SK-N-SH (cell line): ENCODE results near the gene NPR1. TPM values are rescaled to one million over a fixed set of nuclear protein-coding genes. Genes with fewer than 3 reads are reported as not detected.

Experiments used
- CTCF ChIA-PET: fragments of 300-600, 350-600 bp; formaldehyde crosslinking; extraction: SDS; loops from one replicate; lab custom pipeline; 2021; lab: Yijun Ruan, JAX
- POLR2A ChIA-PET: fragments of 350-600 bp; sonication (Branson Sonifier 250); formaldehyde crosslinking; extraction: SDS; loops from one replicate; lab custom pipeline; 2020; ENCODE audit warnings: antibody characterized with exemption, inconsistent platforms; lab: Yijun Ruan, JAX
- DNase-seq: peaks from one replicate; pipeline ENCODE4 v3.0.0; 2012
- H2AFZ ChIP-seq: fragments of 200-600 bp; sonication (generic); 2 replicates; pipeline ENCODE4 v1.8.1; 2016; ENCODE audit warnings: antibody characterized with exemption, mild to moderate bottlenecking, low read depth
- H3F3A ChIP-seq: fragments of 200-600 bp; sonication (generic); replicated peaks from 2 replicates; pipeline ENCODE3; 2016; ENCODE audit warnings: antibody characterized with exemption, mild to moderate bottlenecking; ENCODE audit not compliant: insufficient read depth
- H3K27ac ChIP-seq, 2 experiments: fragments of 200-500 bp in 1 of 2; fragments of 200-600 bp in 1 of 2; sonication (Bioruptor generic) in 1 of 2; sonication (generic), shearing (Covaris generic) in 1 of 2; 2 replicates each; pipeline versions ENCODE4 v1.5.1 to v1.6.1; 2014 to 2016; ENCODE audit warnings: low read depth in 2 of 2, inconsistent platforms in 1 of 2, low read length in 1 of 2, mild to moderate bottlenecking in 1 of 2, mixed read lengths in 1 of 2
- H3K27me3 ChIP-seq: fragments of 200-600 bp; sonication (generic), shearing (Covaris generic); 2 replicates; pipeline ENCODE4 v1.6.1; 2016; ENCODE audit warnings: mixed run types; ENCODE audit not compliant: insufficient read depth
- H3K36me3 ChIP-seq, 2 experiments: fragments of 200-500 bp in 1 of 2; fragments of 200-600 bp in 1 of 2; sonication (Bioruptor generic) in 1 of 2; sonication (generic) in 1 of 2; replicated peaks in 1 of 2; 2 replicates each; pipeline versions ENCODE3 to v1.5.1; 2014 to 2016; ENCODE audit warnings: low read length in 1 of 2, mild to moderate bottlenecking in 1 of 2; ENCODE audit not compliant: insufficient read depth in 2 of 2, control insufficient read depth in 1 of 2
- H3K4me1 ChIP-seq, 2 experiments: fragments of 200-500 bp in 1 of 2; fragments of 200-600 bp in 1 of 2; sonication (Bioruptor generic) in 1 of 2; sonication (generic), shearing (Covaris generic) in 1 of 2; 2 replicates each; pipeline versions ENCODE4 v1.5.1 to v1.6.1; 2014 to 2016; ENCODE audit warnings: low read depth in 1 of 2, low read length in 1 of 2, mixed run types in 1 of 2; ENCODE audit not compliant: insufficient read depth in 2 of 2, control insufficient read depth in 1 of 2
- H3K4me2 ChIP-seq: fragments of 200-600 bp; sonication (generic), shearing (Covaris generic); 2 replicates; pipeline ENCODE4 v1.6.1; 2017; ENCODE audit warnings: mixed run types
- H3K4me3 ChIP-seq, 2 experiments: fragments of 200-500 bp in 1 of 2; fragments of 200-600 bp in 1 of 2; sonication (Bioruptor generic) in 1 of 2; sonication (generic), shearing (Covaris generic) in 1 of 2; 2 replicates each; pipeline versions ENCODE4 v1.5.1 to v1.8.1; 2014 to 2016; ENCODE audit warnings: low read depth in 2 of 2, inconsistent platforms in 1 of 2, low read length in 1 of 2, mild to moderate bottlenecking in 1 of 2, mixed read lengths in 1 of 2, moderate library complexity in 1 of 2
- H3K79me2 ChIP-seq: fragments of 200-600 bp; sonication (generic); 2 replicates; pipeline ENCODE4 v1.8.1; 2017; ENCODE audit warnings: mild to moderate bottlenecking; ENCODE audit not compliant: insufficient read depth
- H3K9ac ChIP-seq: fragments of 200-600 bp; sonication (generic); 2 replicates; pipeline ENCODE4 v1.6.1; 2017; ENCODE audit warnings: mixed run types
- H3K9me2 ChIP-seq: fragments of 200-600 bp; sonication (generic); 2 replicates; pipeline ENCODE4 v1.6.1; 2017; ENCODE audit warnings: mixed run types
- H3K9me3 ChIP-seq: fragments of 200-600 bp; sonication (generic); 2 replicates; pipeline ENCODE4 v1.6.1; 2017; ENCODE audit warnings: mixed run types, mild to moderate bottlenecking, moderate library complexity
- H4K20me1 ChIP-seq: fragments of 200-600 bp; sonication (generic); 2 replicates; pipeline ENCODE4 v1.6.1; 2017; ENCODE audit warnings: mild to moderate bottlenecking, mixed run types; ENCODE audit not compliant: insufficient read depth
- CHD2 ChIP-seq: fragments of 150-350 bp; IDR thresholded peaks from 2 replicates; pipeline ENCODE4 v1.6.1; 2018; ENCODE audit warnings: low read length; ENCODE audit not compliant: partially characterized antibody
- EZH2phosphoT487 ChIP-seq: fragments of 200-600 bp; sonication (generic); IDR thresholded peaks from 2 replicates; pipeline ENCODE4 v1.6.1; 2017; ENCODE audit warnings: low read depth, mixed run types, mild to moderate bottlenecking, antibody characterized with exemption, moderate library complexity, borderline replicate concordance
- FOXJ3 ChIP-seq: sonication (generic); formaldehyde crosslinking; IDR thresholded peaks from 2 replicates; pipeline ENCODE4 v1.5.1; 2020; ENCODE audit warnings: mild to moderate bottlenecking, missing genetic modification reagents
- JUND ChIP-seq: IDR thresholded peaks from 2 replicates; pipeline ENCODE4 v1.4.0; 2012
- NFIC ChIP-seq: IDR thresholded peaks from 2 replicates; pipeline ENCODE4 v1.4.0; 2012; ENCODE audit warnings: borderline replicate concordance
- POLR2AphosphoS5 ChIP-seq: IDR thresholded peaks from 2 replicates; pipeline ENCODE4 v1.6.1; 2012; ENCODE audit warnings: low read depth, low read length
- TEAD4 ChIP-seq: IDR thresholded peaks from 2 replicates; pipeline ENCODE4 v1.4.0; 2012; ENCODE audit warnings: mild to moderate bottlenecking, borderline replicate concordance; ENCODE audit not compliant: insufficient read depth
- WGBS: methylation state at CpG from one replicate; pipeline ENCODE4 v1.1.6; 2017; ENCODE audit warnings: low lambda C conversion rate; 5-methylcytosine and 5-hydroxymethylcytosine counted together
- polyA plus RNA-seq, 3 experiments: library from polyadenylated mRNA; depleted of rRNA; stranded (reverse); fragments of >200 nt; gene quantifications; 2 replicates each; pipeline ENCODE4 v1.2.3, GENCODE V29; 2012
- TF ChIP-seq, protein P1 (sequence below): IDR thresholded peaks from 2 replicates; pipeline ENCODE4 v1.4.0; 2012; ENCODE audit warnings: low read depth, borderline replicate concordance

Gene NPR1
- polyA plus RNA-seq, 1 of the 3 experiments (the other 2 are of a cell fraction): 0.12 TPM

DNA sequence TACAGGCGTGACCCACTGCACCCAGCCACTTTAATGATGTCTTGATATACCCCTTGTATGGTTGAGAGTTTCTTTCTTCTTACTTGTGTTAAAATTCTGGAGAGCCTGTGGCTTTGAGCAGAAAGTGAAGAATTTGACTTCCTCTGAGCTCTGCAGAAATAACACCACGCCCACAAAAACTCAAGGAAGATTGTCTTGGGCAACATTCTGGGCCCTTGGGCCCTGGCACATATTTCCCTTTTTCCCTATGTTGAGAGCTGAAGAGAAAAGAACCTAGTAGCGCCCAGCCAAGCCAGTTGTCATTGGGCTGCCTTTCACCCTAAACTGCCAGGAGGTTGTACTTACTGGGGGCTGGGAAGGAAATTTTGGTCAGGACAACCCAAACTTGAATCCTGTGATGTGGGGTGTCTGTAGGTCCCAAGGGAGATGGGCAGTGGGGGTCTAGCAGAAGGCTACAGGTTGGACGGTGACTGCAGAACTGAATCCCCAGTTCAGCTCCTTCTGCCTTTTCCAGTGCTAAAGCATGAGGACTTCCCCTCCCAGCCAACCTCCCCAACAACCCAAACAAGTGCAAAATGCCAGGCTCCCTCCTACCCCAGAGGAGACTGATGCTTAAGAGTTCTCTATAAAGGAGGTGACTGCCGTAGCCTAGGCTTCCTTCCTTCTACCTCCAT, 31.7 kb upstream of the NPR1 start:
- H3K79me2 ChIP-seq: peaks cover 21% of the 10 kb centered on the region
- DNase-seq: no peak
- H3K27ac ChIP-seq: no peak overlapping the region
- no peak overlapping the region for H3K9ac ChIP-seq
- H2AFZ ChIP-seq: no peak overlapping the region
- POLR2A ChIA-PET: interaction anchor here (1.0 to 6.4 kb wide), 3 partner anchors 9 to 12 kb away, joined by 4 to 32 read pairs (median 5); partner anchors contain the start of gene CHTOP
- no peaks in the 10 kb centered on the region for H4K20me1 ChIP-seq
- WGBS: 98% methylated on average over 5 of the region's 5 CpGs
- TF ChIP-seq, protein P1, sequence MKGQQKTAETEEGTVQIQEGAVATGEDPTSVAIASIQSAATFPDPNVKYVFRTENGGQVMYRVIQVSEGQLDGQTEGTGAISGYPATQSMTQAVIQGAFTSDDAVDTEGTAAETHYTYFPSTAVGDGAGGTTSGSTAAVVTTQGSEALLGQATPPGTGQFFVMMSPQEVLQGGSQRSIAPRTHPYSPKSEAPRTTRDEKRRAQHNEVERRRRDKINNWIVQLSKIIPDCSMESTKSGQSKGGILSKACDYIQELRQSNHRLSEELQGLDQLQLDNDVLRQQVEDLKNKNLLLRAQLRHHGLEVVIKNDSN: no peak
- TF ChIP-seq JUND (no peak), POLR2AphosphoS5 (0 out of 2 replicates have a peak, but pooled peaks have one; percentile 36), FOXJ3 (CRISPR knock-in tag) (no peak), EZH2phosphoT487 (no peak), CHD2 (no peak), NFIC (no peak)
- no peak overlapping the region for H3K4me3 ChIP-seq
- H3K9me3 ChIP-seq: no peaks in the 10 kb centered on the region
- H3K36me3 ChIP-seq: peaks cover 44 to 47% of the 10 kb centered on the region in 2 experiments
- H3K27me3 ChIP-seq: no peaks in the 10 kb centered on the region
- H3K4me1 ChIP-seq: peaks cover 0 to 10% of the 10 kb centered on the region in 2 experiments; a peak in 1 of 4 replicates
- H3K9me2 ChIP-seq: no peaks in the 10 kb centered on the region
- CTCF ChIA-PET: interaction anchor here (0.9 to 1.0 kb wide), 3 partner anchors 12 to 339 kb away, joined by 3 read pairs; partner anchors contain the start of gene RAB13
- H3F3A ChIP-seq: peaks cover 30% of the 10 kb centered on the region
- H3K4me2 ChIP-seq: no peak overlapping the region

DNA sequence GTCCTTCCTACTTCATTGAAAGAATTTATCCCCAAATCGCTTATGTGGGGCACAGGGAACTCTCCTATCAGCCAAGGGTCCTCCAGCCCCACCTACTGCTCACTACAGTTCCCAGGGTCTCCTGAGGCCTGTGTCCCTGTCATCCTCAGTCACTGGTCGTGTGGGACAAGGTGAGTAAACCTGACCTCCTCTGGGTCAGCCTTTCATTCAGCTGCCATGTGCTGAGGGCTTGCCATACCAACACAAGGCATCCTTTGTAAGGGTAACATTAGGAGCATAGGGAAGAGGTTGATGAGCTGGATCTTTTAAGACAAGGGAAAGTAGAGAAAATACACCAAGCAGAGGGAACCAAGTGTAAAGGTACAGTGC, 31.2 kb upstream of the NPR1 start:
- Histone ChIP-seq H4K20me1 (no peaks in the 10 kb centered on the region), H3K27ac (no peak overlapping the region), H3K9ac (no peak overlapping the region), H2AFZ (no peak overlapping the region), H3K9me3 (no peaks in the 10 kb centered on the region), H3K27me3 (no peaks in the 10 kb centered on the region), H3F3A (peaks cover 28% of the 10 kb centered on the region), H3K9me2 (no peaks in the 10 kb centered on the region), H3K4me1 (peaks cover 0 to 10% of the 10 kb centered on the region in 2 experiments; a peak in 1 of 4 replicates), H3K4me3 (no peak overlapping the region), H3K79me2 (peaks cover 16% of the 10 kb centered on the region), H3K36me3 (peaks cover 38 to 43% of the 10 kb centered on the region in 2 experiments), H3K4me2 (no peak overlapping the region)
- 95% methylated on average over 2 of the region's 2 CpGs for WGBS
- no peak for DNase-seq
- CTCF ChIA-PET: interaction anchor here (0.8 to 1.4 kb wide), 3 partner anchors 12 to 79 kb away, joined by 3 to 4 read pairs (median 3); no protein-coding TSS in a partner anchor
- TF ChIP-seq POLR2AphosphoS5: peak; percentile 47; the same call in 1 of the 2 replicates
- no peak for TF ChIP-seq TEAD4
- POLR2A ChIA-PET: interaction anchor here (1.0 to 6.4 kb wide), 3 partner anchors 8 to 13 kb away, joined by 4 to 32 read pairs (median 5); partner anchors contain the start of gene CHTOP
